NCI-H1048 (cell line): ENCODE measurements around the gene CAPN10.
"Not testable (repeated sequence)": the region's sequence is repeated elsewhere in the genome, so short reads cannot be mapped to it uniquely, and the experiment has no call there.

Source experiments
- DNase-seq: peaks from one replicate; lab custom pipeline; 2025; lab: John Stamatoyannopoulos, UW

CAPN10 gene

DNA sequence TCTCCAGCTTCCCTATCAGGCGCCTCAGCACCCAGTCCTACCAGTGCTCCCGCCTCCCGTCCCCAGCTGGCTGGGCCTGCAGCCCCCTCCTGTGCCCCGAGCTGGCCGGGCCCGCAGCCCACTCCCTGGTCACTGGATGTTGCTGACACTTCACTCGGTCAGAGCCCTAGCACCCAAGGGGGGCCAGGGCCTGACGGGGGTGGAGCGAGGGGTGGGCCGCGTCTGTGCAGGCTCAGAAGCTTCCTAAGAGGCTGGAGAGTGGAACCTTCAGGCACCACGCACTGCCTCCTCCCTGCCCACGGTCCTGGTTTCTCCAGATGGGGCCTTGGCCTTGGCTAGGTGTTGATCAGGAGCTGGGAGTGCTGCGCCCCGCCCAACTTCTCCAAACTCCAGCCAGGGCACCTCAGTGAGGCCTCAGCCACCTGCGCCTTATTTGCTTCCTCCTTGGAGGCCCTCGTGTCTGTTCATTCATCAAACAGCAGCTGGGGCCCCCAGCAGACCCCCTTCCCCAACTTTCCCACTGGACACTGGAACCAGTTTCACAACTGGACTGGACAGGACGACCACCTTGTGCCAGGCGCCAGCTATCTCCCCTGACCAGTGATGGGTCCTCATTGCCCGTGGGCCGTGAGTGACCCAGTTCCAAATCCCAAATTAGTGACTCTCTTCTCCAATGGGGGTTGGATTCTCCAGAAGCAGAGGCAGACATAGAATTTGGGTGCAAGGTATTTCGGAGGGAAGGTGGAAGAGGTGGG is 16.7 kb downstream of the CAPN10 start:
- DNase-seq, result no peak

DNA sequence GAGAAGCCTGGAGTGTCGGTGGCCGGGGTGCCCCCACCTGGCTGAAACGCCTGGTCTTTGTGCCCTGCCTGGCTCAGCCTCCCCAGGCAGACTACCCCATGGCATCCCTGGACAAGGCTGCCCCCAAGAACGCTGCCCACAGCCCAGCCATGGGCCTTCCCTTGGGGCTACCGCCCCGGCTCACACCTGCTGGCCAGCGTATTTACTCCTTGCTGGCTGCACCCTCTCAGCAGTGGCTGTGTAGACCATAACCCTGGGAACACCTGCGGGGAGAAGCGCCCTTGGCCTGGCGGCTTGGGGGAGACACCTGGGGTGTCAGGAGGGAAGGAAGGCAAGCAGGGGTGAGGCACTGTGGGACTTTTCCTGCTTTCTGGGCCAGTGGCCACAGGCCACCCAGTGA is 17.3 kb downstream of the CAPN10 start:
- DNase-seq, result no peak

DNA sequence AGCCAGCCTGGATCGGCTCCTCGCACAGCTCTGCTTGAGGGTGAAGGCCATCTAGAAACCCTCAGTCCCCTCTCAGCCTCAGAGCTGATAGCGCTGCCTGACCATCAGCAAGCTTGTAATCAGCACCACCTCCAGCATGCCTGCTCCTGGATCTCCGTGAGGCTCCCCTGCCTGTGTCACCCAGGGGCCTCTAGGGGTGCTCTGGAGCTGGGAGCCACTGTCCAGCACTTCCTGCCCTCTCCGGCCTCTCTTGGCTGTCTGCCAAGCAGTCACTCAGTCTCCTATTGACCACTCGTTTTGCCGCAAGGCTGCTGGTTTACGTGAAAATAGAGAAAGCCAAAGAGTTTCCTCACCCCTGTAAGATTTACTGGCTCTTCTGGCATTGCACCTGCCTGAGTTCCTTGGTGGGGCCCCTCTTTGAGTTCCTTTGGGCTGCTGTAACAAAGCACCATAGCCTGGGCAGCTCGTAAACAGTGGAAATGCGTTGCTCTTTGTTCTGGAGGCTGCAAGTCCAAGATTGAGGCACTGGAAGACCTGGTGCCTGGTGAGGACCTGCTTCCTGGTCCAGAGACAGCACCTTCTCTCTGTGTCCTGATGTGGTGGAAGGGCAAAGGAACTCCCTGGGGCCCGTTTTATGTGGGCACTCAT is 17.9 kb downstream of the CAPN10 start:
- DNase-seq, result no peak

DNA sequence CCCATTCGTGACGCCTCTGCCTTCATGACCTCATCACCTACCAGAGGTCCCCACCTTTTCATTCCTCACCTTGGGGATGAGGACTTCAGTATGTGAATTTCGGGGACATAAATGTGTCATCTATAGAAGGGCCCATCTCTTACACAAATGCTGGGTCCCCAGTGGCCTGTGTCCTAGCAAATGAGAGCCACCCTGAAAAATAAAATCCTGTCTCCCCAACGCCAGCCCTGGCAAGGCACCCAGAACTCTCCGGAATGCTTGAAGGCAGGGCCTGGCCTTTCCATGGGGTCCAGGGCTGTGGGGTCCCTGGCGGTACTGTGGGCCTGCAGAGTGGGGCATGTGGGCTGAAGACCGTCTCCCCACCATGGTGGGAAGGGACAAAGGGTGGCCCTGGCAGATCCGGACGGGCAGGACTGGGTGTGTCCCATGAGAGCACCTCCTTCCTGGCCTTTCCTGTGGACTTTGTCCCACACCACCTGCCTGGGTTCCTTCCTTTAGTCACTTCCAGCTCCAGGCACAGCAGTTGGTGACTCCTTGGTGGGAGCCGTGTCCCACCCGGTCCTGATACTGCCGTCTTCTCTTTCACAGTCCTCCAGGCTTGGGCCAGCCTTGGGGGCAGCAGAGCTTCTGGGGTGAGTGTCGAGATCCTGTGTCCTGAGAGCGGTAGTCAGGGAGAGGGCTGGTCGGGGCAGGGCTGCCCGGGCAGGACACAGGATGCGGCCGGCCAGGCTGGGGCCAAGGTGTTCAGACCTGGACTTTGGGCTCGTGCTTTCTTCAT is 18.6 kb downstream of the CAPN10 start:
- DNase-seq, result no peak

DNA sequence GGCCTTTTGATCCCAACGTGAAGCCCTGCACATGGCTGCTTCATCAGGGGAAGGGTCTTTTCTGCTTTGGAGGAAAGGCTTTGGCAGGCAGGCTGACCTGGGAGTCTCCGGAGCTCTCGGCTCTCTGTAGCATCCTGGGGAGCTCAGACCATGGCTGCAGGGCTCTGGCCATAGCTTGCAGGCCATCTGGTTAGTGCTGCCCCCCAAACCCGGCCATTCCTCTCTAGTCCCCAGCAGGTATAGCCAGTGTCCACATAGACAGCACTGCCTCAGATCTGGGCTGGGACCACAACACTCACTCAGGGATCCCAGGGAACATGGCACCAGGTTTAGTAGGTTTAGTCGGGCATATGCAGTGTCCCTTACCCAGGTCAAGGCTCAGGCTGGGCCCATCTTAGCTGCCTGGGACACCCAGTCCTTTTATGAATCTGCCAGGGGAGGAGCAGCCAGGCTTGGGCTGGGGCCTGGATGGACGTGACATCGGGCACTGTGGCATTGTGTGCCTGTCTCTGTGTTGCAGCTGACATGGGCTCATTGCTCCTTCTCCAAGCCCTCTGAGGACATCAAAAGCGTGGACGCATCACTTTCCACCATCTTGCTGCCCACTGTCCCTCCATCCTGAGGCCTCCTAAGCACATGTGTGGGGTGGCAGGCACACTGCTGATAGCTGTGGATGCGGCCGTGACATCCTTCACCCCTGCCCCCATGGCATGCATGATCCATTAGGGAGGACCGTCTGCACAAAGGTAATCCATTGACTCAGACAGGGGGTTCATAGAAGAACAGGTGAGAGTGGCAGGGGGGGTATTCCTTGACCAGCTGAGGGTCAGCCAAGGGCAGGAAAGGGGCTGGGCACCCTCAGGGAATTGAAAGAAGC is 19.6 kb downstream of the CAPN10 start:
- DNase-seq, result no peak

DNA sequence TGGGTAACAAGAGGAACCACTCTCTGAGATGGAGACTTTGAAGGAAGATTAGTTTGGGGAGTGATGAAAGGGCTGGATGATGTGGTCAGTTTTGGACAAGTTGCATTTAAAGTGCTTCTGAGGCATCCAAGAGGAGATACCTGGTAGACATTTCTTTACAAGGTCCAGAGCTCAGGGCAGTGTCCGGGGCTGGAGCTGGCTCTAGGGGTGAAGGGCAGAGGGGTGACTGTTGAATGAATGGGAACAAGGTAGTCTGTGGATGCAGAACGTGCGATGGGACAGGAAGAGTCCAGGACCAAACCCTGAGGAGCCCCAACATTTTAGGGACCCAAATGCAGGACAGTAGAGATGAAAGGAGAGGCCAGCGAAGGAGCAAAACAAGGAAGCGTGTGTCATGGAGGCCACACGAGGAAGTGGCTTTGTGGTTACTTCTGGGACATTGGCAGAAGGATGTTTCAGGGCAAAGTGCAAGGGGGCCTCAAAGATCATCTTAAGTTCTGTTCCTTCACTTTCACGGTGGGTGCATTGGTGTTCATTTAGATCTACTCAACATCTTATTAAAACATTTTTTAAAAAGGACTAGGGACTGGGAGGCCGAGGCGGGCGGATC is 25.2 kb downstream of the CAPN10 start:
- DNase-seq, result no peak

DNA sequence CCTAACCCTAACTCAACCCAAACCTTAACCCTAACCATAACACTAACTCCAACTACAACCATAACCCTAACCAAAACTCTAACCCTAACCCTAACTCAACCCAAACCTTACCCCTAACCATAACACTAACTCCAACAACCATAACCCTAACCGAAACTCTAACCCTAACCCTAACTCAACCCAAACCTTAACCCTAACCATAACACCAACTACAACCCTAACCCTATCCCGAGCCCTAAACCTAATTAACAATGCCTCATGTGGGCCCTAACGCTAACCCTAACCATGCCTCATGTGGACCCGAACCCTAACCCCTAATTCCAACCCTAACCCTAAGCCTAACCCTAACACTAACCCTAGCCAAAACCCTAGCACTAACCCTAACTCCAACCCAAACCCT is 27.2 kb downstream of the CAPN10 start:
- DNase-seq, result no peak

DNA sequence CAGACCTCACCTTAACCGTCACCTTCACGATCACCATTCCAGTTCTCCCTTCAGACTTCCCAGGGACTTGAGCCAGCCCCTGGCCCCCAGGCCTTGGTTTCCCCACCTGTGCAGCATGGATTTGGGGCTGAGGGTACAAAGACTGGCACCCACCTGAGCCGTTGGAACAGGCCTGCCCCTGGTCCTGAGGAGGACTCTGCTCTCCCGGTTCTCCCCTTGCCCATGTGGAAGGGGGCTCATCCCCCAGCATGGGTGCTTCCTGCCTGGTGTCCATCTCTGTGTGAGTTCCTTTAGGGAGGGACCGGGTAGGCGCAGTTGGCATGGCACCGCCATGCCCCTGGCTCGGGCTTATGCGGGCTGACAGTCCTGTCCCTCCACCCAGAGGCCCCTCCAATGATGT is 27.9 kb downstream of the CAPN10 start:
- DNase-seq, result no peak

DNA sequence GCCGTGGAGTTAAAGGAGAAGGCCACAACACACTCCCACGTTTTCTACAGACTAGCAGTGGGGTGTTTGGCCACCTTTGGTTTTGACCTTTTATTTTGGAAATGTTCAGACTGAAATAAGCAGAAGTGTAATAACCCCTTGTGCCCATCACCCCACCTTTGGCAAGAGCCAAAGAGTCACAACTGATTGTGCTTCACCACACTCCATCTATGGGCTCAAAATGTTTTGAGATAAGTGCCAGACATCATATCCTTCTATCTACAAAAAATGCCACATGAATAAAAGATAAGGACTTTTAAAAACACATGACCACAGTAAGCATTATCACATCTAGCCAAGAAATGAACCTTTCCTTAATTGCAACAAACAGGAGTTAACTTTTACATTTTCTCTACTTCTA is 28.9 kb downstream of the CAPN10 start:
- no peak for DNase-seq

DNA sequence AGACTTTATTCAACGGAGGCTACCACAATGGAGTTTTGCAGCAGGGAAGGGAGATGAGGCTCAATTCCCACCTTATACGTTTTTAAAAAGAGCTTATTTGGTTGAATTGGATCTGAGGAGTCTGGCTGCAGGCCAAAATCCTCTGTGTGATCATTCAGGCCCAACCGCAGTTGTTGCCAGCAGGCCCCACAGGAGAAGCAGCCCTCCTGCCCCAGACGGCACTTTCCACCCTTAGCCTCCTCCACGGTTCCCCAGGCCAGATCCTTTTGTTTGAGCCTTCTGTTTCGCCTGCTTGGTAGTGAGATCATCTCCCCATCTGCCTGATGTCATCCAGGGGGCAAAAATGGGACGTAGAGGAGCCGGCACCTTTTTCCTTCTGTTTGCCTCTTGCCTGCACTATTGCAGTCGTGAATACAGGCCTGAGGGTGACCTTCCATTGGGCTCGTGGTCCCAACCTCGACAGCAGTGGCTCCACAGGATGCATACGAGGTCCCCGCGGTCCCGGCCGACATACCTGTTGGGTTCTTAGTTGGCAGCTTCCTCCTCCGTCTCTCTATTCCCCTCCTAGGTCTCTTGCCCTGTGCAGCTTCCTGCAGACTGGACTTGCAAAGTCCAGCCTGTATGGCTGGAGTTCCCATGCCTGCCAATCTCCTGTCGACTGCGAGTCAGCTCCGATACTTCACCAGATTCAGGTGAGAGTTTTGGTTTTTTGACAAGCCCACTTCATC is 29.4 kb downstream of the CAPN10 start:
- no peak for DNase-seq

DNA sequence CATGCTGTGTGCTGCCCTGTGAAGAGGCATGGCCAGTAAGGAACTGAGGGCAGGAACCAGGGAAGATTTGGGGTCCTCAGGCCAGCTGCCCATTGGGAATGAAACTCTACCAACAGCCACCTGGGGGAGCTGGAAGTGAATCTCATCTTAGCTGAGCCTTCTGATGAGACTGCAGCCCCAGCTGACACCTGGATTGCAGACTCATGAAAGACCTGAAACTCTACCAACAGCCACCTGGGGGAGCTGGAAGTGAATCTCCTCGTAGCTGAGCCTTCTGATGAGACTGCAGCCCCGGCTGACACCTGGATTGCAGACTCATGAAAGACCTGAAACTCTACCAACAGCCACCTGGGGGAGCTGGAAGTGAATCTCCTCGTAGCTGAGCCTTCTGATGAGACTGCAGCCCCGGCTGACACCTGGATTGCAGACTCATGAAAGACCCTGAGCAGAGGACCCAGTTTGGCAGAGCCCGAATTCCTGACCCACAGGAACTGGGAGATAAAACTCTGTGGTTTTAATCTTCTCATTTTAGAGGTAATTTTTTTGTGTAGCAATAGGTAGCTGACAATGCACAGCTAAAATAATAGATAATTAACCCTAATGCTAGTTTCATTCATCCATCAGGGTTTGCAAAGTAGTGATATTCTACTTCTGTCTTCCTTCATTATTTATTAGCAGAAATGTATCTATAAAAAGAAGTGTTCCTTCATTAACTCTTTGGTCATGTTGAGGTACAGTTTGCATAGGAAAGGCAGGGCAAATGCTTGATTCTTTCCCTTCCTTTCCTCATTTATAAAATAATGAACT is 30.5 kb downstream of the CAPN10 start:
- not testable (repeated sequence) for DNase-seq

DNA sequence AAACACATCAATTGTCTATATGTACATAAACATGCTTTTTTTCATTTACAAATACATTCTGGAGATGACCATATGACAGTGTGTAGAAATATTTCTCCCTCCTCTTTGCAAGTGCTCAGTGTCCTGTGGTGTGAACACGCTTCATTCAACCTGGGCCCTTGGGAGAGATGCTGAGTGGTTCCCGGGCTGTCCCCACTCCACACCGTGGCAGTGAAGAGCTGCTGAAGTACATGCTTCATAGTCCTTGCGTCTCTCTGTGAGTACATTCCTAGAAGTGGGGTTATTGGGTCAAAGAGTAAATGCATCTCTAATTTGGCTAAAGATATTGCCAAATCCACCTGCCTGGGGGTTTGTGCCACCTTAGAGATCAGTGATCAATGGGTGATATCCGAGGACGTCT is 32.2 kb downstream of the CAPN10 start:
- no peak for DNase-seq

DNA sequence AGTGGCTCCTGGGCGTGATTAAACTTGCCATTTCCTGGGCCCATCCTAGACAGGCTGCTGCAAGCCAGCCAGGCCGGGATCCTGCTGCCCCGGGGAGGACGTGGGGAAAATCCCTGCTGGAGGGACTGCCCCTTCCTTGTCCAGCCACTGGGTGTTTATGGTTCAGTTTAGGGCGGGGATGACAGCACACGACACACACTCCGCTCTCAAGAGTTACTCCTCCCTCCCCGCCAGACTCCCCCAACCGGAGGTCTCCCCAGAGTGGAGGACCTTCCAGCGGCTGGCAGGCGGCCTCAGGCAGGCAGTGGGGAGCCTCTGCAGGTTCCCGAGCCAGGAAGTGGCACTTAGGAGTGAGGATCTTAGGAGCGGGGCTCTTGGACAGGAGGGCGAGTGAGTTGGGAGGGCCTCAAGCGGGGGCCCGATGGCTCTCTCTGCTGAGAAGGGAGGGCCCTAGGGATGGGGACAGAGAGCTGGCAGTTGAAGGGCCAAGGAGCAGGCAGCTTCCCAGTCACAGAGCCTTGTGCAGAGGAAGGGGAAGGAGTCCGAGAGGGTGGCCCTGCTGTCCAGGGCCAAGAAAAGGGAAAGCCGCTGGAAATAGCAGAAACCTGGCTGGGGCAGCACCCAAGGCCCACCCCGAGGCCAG is 33.1 kb downstream of the CAPN10 start:
- DNase-seq, result no peak

DNA sequence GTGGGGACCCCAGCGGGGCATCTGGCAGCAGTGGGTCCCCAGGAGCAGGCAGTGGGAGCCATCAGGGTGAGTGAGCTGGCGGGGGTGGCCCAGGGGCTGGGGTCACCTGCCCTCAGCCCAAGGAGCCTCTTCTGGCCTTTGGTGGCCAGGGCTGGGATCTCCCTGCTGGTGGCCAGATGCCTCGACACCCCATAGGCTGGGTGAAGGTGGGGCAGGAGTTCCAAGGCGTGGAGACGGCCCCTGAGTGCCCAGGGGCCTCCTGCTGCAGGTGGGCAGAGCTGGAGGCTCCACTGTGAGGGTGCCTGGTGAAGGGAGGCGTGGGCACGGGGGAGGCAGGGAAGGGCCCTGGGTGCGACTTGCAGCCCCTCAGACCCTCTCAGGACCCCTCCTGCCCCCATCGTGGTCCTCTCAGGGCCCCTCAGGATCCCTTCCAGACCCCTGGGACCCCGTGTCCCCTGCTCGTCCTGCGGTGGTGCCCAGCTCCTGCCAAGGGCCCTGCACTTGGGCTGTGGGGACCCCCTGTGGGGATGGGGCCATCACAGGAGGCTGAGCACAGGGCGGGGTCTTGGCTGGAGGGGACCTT is 33.7 kb downstream of the CAPN10 start:
- no peak for DNase-seq

DNA sequence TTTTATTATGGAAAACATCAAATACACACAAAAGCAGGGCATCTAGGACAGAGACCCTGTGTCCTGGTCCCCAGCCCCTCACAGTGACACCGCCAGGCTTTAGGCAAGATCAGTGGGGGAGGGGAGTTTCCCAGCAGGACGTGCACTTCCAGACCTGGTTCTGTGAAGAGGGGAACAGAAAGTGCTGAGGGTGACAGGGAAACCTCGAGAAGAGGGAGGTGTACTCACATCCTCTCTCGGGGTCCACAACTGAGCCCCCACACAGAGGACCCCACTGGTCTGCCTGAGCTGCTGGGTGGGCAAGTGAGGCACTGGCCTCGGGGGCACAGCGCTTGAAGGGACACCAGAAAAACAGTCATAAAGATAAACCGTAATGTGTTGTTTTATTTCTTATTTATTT is 34.3 kb downstream of the CAPN10 start:
- no peak for DNase-seq

DNA sequence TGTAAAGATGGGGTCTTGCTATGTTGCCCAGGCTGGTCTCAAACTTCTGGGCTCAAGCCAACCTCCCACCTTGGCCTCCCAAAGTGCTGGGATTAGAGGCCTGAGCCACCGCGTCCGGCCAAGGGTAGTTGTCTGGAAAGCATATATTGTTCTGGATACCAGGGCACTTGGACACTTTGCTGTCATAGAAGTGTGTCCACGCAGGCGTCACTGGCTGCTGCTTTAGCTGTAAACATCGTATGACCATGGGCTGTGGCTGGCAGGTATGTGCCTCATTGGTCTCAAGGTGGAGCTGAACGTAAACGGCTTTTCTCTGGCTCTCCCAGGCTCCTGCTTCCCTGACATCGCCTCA is 35.5 kb downstream of the CAPN10 start:
- DNase-seq, result no peak

DNA sequence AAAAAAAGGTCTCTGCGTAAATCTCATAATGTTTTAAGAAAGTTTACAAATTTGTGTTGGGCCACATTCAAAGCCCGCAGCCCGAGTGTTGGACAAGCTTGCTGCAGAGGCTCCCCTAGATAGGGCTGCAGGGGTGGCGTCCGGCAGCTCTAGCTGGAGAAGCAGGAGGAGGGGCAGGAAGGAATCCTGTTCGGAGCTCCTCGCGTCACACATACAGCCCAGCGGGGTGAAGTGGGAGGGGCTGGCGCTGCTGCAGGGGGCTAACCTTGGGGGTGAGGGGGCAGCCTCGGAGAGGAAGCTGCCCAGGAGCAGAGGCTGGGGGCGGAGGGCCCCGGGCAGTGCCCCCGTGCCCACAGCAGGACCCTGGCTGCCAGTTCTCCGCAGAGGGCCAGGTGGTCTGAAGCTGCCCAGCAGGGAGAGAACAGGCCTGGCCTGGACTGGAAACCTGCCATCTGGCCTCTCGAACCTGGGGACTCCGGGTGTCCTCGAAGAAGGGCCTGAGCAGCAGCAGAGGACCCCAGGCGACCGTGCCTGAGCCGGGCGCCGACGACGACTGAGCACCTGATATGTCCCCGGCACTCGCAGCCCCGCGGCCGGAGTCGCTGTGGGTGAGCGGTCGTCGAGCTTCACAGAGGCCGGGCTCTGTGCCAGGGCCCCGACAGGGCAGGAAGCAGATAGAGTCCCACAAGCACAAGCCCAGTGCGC is 36.1 kb downstream of the CAPN10 start:
- no peak for DNase-seq

DNA sequence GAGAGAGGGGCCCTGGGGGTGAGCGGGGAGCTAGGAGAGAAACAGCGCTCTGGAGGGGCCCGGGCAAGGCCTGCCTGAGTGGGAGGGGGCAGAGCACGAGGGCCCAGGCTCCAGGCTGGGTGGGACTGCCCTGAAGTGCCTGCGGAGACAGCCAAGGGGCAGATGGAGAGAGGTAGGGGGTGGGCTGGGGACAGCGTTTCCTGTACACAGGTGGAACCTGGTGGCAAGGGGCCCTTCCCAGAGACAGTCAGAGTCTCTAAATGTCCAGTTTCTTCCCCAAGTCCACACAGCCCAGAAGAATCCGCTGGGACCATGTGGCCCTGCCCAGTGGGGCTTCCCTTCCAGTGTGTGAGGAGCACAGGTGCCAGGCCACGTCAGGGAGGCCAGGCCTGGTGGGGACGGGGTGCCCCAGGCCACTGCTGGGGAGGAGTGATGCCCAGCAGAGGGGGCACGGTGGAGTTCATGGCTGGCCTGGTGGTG is 37.0 kb downstream of the CAPN10 start:
- no peak for DNase-seq
